HG02970 (cell line): ENCODE measurements around the gene TSC1.
"Not testable (repeated sequence)": the region's sequence is repeated elsewhere in the genome, so short reads cannot be mapped to it uniquely, and the experiment has no call there.

ENCODE experiments used
- ATAC-seq: cut with Tn5 transposase; IDR thresholded peaks from one replicate; pipeline ENCODE4 v1.9.1; 2021; ENCODE audit warnings: mild to moderate bottlenecking, moderate library complexity, moderate number of reproducible peaks; ENCODE audit not compliant: unreplicated experiment, low FRiP score

Gene TSC1

DNA sequence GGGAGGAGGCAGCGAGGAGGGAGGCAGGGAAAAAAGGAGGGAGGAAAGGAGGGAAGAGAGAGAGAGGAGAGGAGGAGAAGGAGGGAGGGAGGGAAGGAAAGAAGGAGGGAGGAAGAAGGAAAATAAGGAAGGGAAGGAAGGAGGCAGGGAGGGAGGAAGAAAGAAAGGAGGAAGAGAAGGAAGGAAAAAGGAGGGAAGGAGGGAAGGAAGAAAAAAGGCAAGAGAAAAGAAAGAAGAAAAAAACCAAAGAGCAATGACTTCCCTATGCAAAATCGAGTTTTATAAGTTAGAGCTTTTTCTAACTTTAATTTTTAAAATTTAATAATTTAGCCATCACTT, 33.7 kb upstream of the TSC1 start:
- ATAC-seq, result no peak

DNA sequence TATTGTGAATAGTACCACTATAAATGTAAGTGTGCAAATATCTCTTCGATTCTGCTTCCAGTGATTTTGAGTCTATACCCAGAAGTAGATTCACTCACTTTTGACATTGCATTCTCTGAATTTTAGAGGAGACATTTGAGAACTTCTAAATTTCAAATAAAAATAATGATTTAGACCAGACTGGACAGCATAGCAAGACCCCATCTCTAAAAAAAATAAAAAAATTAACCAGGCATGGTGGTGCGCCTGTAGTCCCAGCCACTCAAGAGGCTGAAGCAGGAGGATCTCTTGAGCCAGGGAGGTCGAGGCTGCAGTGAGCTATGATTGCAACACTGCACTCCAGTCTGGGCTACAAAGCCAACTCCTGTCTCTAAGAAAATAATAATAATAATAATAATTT, 32.2 kb upstream of the TSC1 start:
- ATAC-seq, result no peak

DNA sequence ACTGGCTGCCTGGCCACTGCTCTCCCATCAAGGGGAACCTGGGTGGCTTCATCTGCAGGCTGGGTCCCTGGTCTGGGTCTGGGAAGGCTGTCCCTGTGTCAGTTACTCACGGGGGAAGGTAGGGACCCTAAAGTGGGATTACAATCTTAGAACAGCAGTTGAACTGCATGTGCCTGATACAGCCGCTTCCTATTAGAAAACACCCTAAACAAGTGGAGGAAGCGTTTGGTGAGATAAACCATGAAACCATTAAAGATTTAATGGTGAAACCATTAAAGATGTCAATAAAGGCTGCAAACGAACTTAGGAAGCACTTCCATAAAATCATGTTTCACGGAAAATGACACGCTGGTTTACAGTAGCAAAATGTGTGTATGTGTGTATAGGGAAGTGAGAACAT, 31.5 kb upstream of the TSC1 start:
- no peak for ATAC-seq

DNA sequence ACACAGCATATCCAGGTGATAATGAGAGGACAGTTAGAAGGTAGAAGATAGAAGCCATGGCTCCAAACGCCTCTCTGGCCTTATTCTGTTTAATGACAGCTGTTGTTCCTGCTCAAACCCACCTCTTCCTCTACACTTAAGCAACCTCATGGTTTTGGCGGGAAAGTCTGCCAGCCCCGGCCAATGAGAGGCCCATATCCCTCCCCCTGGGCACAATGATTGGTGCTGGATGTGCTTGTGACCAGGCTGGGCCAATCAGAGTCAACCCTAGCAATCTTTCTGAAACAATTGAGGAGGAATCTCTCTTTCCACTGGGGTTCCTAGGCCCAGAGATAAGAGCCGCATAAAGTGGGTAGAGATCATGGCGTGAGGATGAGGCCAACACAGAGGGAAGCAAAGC, 29.3 kb upstream of the TSC1 start:
- ATAC-seq, result no peak

DNA sequence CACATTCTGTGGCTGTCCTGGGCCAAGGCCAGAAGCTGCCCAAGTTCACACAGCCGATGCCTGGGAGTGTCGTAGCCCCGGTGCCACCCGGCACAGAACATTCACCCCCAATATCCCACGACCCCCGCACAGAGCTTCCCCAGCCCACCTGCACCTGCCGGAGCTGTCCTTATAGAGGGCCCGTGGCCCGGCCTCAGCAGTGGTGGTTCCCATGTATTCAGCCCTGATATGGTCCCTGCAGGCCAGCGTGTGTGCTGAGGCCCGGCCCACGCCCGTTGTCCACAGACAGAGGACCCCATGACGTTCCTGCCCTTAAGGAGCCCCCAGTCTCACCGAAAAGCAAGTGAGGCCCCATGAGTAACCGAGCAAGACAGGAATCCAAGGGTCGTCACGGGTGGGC, 28.8 kb upstream of the TSC1 start:
- ATAC-seq, result no peak

DNA sequence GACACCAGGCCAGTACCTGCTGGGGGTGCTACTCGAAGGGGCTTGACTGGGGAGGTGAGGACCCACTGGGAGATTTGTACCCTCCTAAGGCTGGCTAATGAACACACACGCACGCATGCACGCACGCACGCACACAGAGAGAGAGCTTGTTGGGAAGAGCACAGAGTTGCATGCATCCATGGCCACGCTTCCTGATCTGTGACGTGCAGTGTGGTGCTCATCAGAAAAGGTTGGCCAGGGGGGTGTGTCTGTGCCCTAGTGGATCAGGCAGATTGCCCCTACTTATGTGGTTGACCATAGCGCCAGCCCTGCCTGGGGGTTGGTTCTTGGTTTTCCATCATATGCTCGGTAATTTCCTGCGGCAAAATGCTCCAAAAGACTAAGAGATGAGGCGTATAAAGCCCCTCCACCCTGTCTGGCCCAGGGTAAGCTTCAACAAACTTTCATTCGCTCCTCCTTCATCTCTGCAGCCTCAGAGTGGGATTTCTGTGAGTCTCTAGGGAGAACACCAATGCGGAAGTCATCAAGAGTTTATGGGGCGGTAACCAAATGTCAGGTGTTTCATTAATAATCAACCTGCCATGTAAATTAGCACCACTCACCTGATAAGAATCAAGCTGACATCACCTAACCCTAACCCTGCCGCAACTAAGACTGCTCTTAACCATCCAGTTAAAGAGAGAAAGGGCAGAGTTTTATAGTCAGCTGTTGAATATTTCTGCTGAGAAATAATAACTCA, 26.1 kb upstream of the TSC1 start:
- no peak for ATAC-seq

DNA sequence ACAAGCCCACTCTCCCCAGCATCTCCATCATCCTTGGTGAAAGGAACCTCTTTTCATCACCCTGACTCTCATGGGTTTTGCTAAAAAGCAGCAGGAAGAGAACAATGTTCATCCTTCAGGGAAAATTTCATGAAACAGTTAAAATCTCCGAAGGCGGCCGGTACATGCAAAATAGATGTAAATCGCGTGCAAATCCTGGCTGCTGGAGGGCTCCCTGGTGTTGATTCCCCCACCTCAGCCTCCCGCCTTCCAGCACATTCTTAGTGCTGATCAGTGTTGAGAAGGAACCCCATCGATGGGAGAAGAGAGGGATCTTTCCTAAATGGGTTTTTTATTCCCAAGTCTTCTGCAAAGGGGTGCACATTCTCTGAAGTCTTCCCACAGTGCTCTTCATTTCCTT, 25.4 kb upstream of the TSC1 start:
- ATAC-seq, result no peak

DNA sequence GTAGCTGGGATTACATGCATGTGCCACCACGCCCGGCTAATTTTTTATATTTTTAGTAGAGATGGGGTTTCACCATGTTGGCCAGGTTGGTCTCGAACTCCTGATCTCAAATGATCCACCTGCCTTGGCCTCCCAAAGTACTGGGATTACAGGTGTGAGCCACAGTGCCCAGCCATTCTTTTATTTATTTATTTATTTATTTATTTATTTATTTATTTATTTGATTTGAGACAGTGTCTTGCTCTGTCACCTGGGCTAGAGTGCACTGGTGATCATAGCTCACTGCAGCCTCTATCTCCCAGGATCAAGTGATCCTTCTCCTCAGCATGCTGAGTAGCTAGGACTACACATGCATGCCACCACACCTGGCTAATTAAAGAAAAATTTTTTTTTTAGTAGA, 23.5 kb upstream of the TSC1 start:
- ATAC-seq, result not testable (repeated sequence)

DNA sequence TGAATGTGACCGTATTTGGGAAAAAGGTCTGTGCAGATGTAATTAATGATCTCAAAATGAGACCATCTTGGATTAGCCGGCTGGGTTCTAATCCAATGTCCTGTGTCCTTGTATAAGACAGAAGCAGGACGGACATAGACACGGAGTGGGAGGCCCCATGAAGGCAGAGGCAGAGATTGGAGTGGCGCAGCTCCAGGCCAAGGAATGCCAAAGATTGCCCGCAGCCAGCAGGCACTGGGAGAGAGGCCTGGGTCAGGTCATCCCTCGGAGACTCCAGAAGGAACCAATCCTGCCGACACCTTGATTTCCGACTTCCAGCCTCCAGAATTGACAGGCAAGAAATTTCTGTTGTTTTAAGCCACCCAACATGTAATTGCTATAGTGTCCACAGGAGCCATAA, 21.1 kb upstream of the TSC1 start:
- no peak for ATAC-seq

DNA sequence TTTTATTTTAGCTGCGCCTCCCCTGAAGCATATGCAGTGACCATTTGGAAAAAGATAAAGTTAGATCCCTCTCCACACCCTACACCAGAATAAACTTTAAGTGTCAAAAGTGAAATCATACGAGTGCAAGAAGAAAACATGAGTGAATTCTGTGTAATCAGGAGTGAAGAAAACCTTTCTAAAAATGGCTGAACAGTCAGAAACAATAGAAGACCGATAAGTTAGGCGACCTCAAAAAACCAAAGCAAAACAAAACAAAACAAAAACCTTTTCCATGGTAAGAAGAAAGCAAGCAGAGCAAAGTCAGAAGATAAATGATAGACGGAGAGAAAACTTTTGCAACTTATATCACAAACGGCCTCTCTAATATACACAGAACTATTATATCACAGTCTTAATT, 16.6 kb upstream of the TSC1 start:
- ATAC-seq, result no peak

DNA sequence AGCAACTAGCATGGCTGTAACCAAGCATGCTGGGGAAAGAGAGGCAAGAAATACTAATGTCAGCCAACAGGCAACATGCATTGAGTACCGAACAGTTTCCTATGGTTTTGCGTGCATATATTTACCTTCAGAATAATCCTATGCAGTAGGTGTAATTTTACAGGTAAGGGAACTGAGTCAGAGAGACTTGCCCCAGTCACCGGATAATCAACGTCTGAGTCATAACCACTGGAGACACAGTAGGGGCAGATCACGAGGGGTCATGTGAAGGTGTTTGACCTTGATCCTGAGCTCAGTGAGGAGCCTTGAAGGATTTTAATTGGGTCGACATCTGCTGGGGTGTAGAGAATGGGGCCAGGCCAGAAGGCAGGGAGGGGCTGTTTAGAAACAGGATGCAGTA, 13.4 kb upstream of the TSC1 start:
- ATAC-seq, result no peak

DNA sequence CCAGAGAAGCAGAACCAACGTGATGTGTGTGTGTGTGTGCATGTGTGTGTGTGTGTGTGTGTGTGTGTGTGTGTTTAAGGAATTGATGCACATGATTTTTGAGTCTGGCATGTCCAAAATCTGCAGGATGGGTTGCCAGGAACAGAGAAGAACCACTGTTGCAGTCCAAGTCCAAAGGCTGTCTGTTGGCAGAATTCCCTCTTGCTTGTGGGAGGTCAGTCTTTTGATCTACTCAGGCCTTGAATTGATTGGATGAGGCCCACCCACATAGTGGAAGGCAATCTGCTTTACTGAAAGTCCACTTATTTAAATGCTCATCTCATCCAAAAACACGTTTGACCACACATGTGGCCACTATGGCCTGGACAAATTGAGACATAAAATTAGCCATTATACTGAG, 11.4 kb upstream of the TSC1 start:
- no peak for ATAC-seq

DNA sequence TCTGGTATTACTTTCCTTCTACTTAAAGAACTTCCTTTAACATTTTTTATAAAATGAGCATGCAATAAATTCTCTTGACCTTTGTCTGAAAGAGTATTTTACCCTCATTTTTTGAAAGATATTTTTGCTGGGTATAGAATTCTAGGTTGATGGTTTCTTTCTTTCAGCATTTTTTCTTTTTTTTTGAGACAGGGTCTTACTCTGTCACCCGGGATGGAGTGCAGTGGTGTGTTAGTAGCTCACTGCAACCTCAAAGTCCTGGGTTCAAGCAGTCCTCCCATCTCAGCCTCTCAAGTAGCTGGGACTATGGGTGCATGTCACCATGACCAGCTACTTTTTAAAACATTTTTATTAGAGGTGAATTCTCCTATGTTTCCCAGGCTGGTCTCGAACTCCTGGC, 10.7 kb upstream of the TSC1 start:
- ATAC-seq, result no peak

DNA sequence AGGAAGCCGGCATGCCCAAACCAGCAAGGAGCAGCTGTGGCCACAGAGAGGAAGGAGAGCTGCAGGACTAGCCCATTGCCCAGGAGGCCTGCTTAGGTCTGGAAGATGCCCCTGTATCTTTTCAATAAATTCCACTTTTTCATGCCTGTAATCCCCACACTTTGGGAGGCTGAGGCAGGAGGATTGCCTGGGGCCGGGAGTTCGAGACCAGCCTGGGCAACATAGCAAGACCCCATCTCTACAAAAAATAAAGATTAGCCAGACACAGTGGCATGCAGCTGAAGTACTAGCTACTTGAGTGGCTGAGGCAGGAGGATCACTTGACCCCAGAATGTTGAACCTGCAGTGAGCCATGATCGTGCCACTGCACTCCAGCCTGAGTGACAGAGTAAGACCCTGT, 5.3 kb upstream of the TSC1 start:
- no peak for ATAC-seq

DNA sequence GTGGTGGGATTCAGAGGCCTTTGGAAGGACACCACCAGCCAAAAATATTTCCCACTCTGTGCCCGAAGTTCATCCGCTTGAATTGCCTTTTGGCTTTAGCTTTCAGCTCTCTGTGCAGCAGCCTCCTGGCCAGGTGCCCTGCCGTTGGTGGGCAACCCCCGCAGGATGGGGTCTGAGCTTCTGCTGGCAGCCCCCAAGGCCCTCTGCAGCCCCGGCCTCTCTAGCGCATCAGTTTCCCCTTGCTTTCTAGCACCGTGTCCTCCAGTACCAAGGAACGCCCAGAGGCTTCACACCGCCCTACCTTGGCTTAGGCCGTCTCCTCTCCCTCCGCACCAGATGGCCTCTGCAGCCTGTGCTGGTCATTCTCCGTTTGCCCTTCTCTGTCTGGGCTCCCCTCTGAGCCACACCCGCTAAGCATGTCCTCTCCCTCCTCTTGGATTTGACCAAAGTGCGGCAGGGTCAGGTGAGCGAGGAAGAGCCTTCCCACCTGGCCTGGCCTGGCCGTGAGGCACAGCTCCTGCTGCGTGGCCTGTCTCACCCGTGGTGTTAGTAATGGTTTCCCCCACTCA, 4.2 kb upstream of the TSC1 start:
- ATAC-seq, result no peak

DNA sequence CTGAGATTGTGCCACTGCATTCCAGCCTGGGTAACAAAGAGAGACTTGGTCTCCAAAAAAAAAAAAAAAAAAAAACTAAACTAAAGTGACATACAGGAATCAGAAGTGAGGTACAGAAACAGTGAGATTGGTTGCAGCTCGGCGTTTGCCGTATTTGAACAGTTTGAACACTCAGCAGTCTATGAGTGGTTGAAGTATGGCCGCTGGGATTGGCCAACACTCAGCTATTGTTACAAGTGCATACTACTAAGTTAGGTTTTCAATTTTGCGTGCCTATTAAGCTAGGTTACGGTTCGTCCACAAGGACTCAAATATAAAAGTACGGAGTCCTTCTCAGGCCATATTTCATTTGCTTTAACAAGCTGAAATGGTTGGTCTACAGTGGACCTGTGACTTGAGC, 3.3 kb upstream of the TSC1 start:
- no peak for ATAC-seq

DNA sequence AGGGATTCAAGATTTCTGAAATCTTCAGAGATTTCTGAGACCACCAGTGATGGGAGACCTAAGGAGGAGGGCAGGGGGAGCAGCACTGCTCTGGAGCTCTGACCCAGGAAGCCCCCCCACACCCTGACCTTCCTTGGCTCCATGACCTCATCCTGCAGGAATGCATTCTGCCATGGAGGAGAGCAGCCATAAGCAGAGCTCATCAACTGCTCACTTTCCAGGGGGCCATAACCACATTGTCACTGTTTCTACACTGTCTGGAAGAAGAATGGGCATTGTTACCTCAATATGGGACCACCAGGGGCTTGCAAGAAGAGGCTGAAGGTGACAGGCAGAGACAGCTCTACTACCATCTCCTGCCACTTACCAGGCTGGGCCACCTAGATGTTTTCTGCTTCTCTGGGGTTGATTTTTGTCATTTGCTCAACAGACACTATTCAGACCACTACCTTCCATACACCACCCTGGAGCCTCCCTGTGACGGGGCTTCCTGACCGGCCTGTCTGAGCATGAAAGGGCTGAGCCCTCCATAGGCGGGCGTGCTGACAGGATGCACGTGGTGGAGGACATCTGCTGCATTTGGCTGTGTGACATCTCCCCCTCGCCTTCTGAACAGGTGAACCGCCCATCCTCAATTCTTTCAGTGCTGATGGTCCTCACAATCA, 2.3 kb upstream of the TSC1 start:
- ATAC-seq, result no peak

DNA sequence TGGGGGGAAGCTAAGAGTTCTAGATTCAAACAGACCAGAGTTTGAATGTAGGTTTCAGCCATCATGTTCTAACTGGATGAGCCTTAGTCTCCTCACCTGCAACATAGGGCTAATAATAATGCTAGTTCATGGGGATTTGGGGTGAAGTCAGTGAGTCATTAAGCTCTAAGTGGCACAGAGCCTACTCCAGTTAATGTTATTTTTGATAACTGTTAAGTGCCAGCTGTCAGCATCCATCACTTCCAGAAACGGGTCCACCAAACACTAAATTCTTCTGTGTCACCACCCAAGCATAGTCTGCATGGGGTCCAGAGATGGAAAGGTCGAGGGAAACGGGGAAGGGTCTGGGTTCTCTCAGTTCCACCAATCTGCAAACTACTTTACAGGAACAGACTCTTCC, 1.8 kb upstream of the TSC1 start:
- ATAC-seq, result no peak

DNA sequence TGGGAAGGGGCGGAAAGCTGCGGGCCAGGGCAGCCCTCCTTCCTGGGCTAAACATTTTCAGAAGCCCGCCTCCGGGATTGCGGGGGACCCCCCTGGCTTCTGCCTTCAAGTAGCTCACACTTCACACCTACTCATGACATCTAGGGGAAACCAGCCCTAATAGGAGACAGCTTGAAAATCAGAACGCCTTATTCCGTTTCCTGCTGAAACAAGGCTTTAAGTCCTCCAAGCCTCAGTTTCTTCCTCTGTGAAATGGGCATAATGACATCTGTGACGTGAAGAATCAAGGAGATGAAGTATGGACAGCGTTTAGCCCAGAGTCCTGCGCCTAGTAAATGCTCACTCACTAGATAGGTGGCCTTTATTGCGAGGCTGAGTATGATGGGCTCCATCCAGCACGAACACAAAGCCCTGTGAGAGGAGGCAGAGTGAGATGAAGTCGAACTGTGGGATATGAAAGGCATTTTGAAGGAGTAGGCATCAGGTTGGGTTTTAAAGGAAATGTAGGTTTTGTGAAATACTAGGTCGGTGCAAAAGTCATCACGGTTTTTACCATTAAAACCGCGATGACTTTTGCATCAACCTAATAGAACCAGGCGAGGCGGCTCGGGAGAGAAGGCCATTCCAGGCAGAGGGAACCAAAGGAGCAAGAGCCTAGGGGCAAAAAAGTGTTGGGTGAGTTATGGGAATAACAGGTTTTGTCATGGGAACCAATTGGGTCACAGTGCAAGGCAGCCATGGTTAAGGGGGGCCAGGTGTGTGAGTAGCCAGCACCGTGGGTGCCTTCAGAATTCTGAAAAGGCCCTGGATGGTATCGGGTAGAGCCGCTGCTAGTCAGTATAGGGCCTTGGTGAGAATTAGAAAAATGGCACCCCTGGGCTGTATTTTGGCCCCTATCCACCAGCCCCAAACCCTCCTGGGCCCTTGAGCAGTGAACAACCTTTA, 1.0 kb upstream of the TSC1 start:
- ATAC-seq, result peak; percentile 8

DNA sequence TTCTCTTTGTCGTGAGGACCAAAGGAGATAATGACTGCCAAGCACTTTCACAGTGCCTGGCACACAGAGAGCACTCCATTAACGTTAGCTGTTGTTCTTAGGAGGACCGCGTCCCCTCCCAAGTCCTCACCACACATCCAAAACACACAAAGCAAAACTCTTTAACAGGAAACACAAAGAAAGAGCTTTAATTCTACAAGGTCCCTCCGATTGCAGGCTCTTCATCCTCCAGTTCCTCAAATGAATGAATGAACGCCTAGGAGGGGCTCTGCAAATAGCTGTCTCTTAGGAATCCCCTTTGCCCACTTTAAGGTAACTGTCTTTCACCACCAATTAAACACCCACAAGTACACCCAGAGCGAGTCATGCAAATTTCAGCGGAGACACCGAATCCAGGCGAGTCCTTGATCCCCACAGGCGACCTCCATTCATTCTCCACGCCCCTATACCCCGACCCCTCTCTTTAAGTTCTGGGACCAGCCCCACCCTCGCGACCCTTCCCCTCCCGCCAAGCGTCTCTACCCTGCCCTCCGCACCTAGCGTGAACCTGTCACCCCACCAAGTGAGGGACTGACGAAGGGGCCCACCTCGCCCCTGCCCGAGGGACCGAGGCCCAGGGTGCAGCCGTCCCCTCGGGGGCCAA, 644 bp downstream of the TSC1 start:
- ATAC-seq, result peak; percentile 1
